ENCODE measurements around the gene FCGR3B.
"Not testable (repeated sequence)": the region's sequence is repeated elsewhere in the genome, so short reads cannot be mapped to it uniquely, and the experiment has no call there.

GRCh38 chr1:161662684-161663339 is 31.8 kb upstream of the FCGR3B start, which contains the start of gene FCGR2B:
- TF ChIP-seq CTCF (conservative IDR thresholded peaks at IDR 0.05 in 1 of 2, IDR thresholded peaks at IDR 0.05 in 1 of 2; ENCODE audit: extremely low read depth in 1 of 2, insufficient read depth in 1 of 2, low read depth in 1 of 2, low read length in 2 of 2); EZH2 (IDR thresholded peaks at IDR 0.05; ENCODE audit: borderline replicate concordance, low read length): not testable (repeated sequence)

Measured in mammary epithelial cell (primary cell).